GM12864 (cell line): ENCODE results near the gene DPP8.
"Not testable (repeated sequence)": the region's sequence is repeated elsewhere in the genome, so short reads cannot be mapped to it uniquely, and the experiment has no call there.

Experiments
- DNase-seq: peaks from one replicate; pipeline ENCODE4 v3.0.0-alpha.2; 2011; ENCODE audit warnings: low read depth
- H3K4me3 ChIP-seq: 2 replicates; pipeline ENCODE4 v1.5.1; 2011; ENCODE audit warnings: mild to moderate bottlenecking, low read depth, low read length, control low read depth
- CTCF ChIP-seq: IDR thresholded peaks from 2 replicates; pipeline ENCODE4 v1.5.1; 2011; ENCODE audit warnings: low read depth, mild to moderate bottlenecking, moderate library complexity, low read length, control low read depth, inconsistent platforms; ENCODE audit errors: missing control alignments

Gene DPP8

GRCh38 chr15:65460741-65461347 lies 56.6 kb downstream of the DPP8 start:
- TF ChIP-seq CTCF, result no peak
- no peak overlapping the region for H3K4me3 ChIP-seq
- DNase-seq, result no peak

- not testable (repeated sequence) for DNase-seq, H3K4me3 ChIP-seq
These were observed 62.2 kb downstream of the DPP8 start for GRCh38 chr15:65455256-65455655.

GRCh38 chr15:65451989-65452388 lies 65.5 kb downstream of the DPP8 start:
- H3K4me3 ChIP-seq, result no peak overlapping the region
- no peak for TF ChIP-seq CTCF
- DNase-seq, result no peak

GRCh38 chr15:65450556-65450955 lies 66.9 kb downstream of the DPP8 start:
- no peak overlapping the region for H3K4me3 ChIP-seq
- no peak for DNase-seq
- no peak for TF ChIP-seq CTCF

GRCh38 chr15:65447145-65447544 lies 70.3 kb downstream of the DPP8 start:
- no peak overlapping the region for H3K4me3 ChIP-seq
- no peak for DNase-seq
- no peak for TF ChIP-seq CTCF

GRCh38 chr15:65434201-65434600 lies 83.3 kb downstream of the DPP8 start:
- TF ChIP-seq CTCF, result no peak
- H3K4me3 ChIP-seq, result no peak overlapping the region
- DNase-seq, result no peak

- DNase-seq, result no peak
- no peak overlapping the region for H3K4me3 ChIP-seq
- TF ChIP-seq CTCF, result no peak
These were observed 85.8 kb downstream of the DPP8 start for GRCh38 chr15:65431731-65432130.
